ENCODE results near the gene LBX2. TPM values are rescaled to one million over a fixed set of nuclear protein-coding genes. Genes with fewer than 3 reads are reported as not detected.
A peak's percentile ranks its signal among the peaks of the same experiment; 100 is the strongest.
"Not testable (repeated sequence)": the region's sequence is repeated elsewhere in the genome, so short reads cannot be mapped to it uniquely, and the experiment has no call there.

Gene LBX2
- total RNA-seq, 4 donors from 2014 or later, result 0.80 to 3.8 (median 1.6) TPM; not detected in 1

DNA sequence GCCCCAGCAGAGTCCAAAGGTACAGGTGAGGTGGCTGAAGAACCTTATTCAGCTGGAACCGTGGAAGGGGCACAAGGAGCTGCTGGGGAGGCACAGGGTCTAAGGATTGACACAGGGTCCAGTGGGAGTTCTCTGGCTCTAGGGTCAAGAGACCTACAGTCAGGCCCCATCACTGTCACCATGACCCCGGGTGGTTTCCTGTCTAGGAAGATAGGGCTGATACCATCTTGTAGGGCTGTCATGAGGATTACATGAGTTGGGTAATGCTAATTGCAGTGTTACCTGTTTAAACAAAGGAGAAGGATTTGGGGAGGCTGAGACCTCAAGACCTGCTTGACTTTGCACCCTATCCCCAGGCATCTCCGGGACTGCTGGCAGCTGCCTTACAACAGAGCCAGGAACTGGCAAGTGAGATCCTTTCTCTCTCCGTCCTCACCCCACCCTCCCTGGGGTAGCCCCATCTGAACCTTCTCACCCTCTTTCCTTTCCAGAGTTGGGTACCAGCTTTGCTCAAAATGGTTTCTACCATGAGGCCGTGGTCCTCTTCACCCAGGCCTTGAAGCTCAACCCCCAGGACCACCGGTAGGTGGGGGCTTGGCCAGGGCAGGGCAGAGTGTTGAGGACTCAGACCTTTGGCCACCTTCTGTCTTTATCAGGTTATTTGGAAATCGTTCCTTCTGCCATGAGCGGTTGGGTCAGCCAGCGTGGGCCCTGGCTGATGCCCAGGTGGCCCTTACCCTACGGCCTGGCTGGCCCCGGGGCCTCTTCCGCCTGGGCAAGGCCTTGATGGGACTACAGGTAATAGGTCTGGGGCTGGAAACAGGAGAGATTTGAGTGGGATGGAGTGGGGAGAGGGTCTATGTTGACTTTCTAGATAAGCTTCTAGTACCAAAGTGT, 7.5 kb downstream of the LBX2 start:
- no peaks in the 10 kb centered on the region for H3K9me3 ChIP-seq
- TF ChIP-seq POLR2AphosphoS5 (IDR thresholded peaks at IDR 0.05), result no peak
- TF ChIP-seq POLR2A (IDR thresholded peaks at IDR 0.05), result no peak
- TF ChIP-seq EP300 (IDR thresholded peaks at IDR 0.05; ENCODE audit: low read depth), result no peak
- TF ChIP-seq, protein P1, sequence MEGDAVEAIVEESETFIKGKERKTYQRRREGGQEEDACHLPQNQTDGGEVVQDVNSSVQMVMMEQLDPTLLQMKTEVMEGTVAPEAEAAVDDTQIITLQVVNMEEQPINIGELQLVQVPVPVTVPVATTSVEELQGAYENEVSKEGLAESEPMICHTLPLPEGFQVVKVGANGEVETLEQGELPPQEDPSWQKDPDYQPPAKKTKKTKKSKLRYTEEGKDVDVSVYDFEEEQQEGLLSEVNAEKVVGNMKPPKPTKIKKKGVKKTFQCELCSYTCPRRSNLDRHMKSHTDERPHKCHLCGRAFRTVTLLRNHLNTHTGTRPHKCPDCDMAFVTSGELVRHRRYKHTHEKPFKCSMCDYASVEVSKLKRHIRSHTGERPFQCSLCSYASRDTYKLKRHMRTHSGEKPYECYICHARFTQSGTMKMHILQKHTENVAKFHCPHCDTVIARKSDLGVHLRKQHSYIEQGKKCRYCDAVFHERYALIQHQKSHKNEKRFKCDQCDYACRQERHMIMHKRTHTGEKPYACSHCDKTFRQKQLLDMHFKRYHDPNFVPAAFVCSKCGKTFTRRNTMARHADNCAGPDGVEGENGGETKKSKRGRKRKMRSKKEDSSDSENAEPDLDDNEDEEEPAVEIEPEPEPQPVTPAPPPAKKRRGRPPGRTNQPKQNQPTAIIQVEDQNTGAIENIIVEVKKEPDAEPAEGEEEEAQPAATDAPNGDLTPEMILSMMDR (IDR thresholded peaks at IDR 0.05), result no peak
- peaks cover 0 to 31% (median 16%) of the 10 kb centered on the region in 4 donors for H3K36me3 ChIP-seq
- in situ Hi-C loops (cut with MboI; ENCODE audit: low pct_ligation_motif_present in 1 of 4, low pct_unique_long_range_greater_than_20kb in 1 of 4, low sequenced_read_pairs in 3 of 4), result loop anchor here in 2 of 4 donors (25.0 kb wide), 1 partner anchor 95 kb away; no protein-coding TSS in a partner anchor
- WGBS, 2 donors (ENCODE audit: low coverage in 1 of 2), result 94% methylated on average over 12 of the region's 12 CpGs; no CpG with 5 or more reads in 1 of the 2 donors
- no peak overlapping the region for H3K27ac ChIP-seq
- no peak overlapping the region for H3K4me3 ChIP-seq
- no peak for DNase-seq
- intact Hi-C loops (cut with DNase I; ENCODE audit: low total_unique reads), result no loop called here
- H3K4me1 ChIP-seq, result no peaks in the 10 kb centered on the region
- no peaks in the 10 kb centered on the region for H3K27me3 ChIP-seq

DNA sequence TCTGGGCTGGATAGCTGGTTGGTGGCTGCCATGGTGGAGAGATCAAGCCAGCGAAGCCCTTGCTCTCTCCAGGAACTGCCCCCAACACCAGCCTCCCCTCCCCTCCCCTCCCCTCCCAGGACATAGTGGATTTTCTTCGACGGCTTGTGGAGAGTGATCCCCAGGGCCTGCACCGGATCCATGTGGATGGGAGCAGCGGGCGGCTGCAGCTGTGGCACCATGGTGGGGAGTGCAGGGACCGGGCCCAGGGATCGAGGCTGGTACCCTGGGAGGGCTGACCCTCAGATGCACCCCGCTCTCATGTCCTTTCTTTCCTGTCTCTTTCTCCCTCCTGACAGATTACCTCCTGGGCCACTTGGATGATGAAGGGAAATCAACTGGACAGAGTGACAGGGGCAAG, 9.5 kb downstream of the LBX2 start:
- no peaks in the 10 kb centered on the region for H3K4me1 ChIP-seq
- intact Hi-C loops (cut with DNase I; ENCODE audit: low total_unique reads) (no loop called here), in situ Hi-C loops (cut with MboI; ENCODE audit: low pct_ligation_motif_present in 1 of 4, low pct_unique_long_range_greater_than_20kb in 1 of 4, low sequenced_read_pairs in 3 of 4) (loop anchor here (5.0 to 25.0 kb wide), 3 partner anchors 92 to 97 kb away; no protein-coding TSS in a partner anchor)
- H3K36me3 ChIP-seq, result peaks cover 0 to 41% (median 21%) of the 10 kb centered on the region in 4 donors
- H3K9me3 ChIP-seq, result no peaks in the 10 kb centered on the region
- H3K27ac ChIP-seq, result no peak overlapping the region
- TF ChIP-seq POLR2AphosphoS5 (IDR thresholded peaks at IDR 0.05), result no peak
- no peak for TF ChIP-seq POLR2A (IDR thresholded peaks at IDR 0.05)
- TF ChIP-seq, protein P1 (IDR thresholded peaks at IDR 0.05), result no peak
- TF ChIP-seq EP300 (IDR thresholded peaks at IDR 0.05; ENCODE audit: low read depth), result no peak
- no peaks in the 10 kb centered on the region for H3K27me3 ChIP-seq
- 92% methylated on average over 9 of the region's 9 CpGs; no CpG with 5 or more reads in 1 of the 2 donors for WGBS, 2 donors (ENCODE audit: low coverage in 1 of 2)
- no peak overlapping the region for H3K4me3 ChIP-seq
- DNase-seq, result no peak

DNA sequence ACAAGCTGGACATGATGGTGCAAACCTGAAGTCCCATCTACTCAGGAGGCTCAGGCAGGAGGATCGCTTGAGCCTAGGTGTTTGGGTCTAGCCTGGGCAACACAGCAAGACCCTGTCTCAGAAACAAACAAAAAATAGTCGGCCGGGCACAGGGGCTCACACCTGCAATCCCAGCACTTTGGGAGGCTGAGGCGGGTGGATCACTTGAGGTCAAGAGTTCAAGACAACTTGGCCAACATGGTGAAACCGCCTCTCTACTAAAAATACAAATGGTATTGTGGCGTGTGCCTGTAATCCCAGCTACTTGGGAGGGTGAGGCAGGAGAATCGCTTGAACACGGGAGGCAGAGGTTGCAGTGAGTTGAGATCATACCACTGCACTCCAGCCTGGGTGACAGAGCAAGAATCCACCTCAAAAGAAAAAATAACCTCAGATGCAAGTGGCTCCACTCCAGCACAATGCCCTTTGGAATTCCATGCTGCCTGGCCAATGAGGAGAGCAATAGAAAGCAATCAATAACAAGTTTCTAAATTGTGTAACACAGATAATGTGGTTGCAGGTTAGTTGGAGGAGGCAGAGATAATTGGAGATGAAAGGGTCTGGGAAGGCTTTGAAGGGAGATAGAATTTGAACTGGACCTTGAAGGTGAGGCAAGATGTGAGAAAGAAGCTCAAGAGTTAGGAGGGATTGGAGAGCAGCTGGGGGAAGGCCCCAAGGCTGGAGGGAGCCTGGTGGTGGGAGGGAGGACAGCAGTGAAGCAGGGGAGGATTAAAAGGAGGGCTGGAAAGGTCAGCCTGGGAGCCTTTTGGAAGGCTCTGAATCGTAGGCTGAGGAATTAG, 10.5 kb downstream of the LBX2 start:
- Histone ChIP-seq H3K9me3 (no peaks in the 10 kb centered on the region), H3K27ac (no peak overlapping the region), H3K4me3 (no peak overlapping the region), H3K4me1 (peaks cover 0 to 6% (median 2%) of the 10 kb centered on the region in 4 donors), H3K27me3 (no peaks in the 10 kb centered on the region), H3K36me3 (peaks cover 0 to 41% (median 21%) of the 10 kb centered on the region in 4 donors)
- intact Hi-C loops (cut with DNase I; ENCODE audit: low total_unique reads) (no loop called here), in situ Hi-C loops (cut with MboI; ENCODE audit: low pct_ligation_motif_present in 1 of 4, low pct_unique_long_range_greater_than_20kb in 1 of 4, low sequenced_read_pairs in 3 of 4) (loop anchor here (5.0 to 25.0 kb wide), 3 partner anchors 93 to 98 kb away; no protein-coding TSS in a partner anchor)
- no peak for DNase-seq
- WGBS, 2 donors (ENCODE audit: low coverage in 1 of 2), result 81 to 91% methylated on average over 2 to 9 of the region's 9 CpGs
- no peak for TF ChIP-seq POLR2A (IDR thresholded peaks at IDR 0.05)
- no peak for TF ChIP-seq POLR2AphosphoS5 (IDR thresholded peaks at IDR 0.05)
- TF ChIP-seq EP300 (IDR thresholded peaks at IDR 0.05; ENCODE audit: low read depth), result no peak
- TF ChIP-seq, protein P1 (IDR thresholded peaks at IDR 0.05), result no peak

DNA sequence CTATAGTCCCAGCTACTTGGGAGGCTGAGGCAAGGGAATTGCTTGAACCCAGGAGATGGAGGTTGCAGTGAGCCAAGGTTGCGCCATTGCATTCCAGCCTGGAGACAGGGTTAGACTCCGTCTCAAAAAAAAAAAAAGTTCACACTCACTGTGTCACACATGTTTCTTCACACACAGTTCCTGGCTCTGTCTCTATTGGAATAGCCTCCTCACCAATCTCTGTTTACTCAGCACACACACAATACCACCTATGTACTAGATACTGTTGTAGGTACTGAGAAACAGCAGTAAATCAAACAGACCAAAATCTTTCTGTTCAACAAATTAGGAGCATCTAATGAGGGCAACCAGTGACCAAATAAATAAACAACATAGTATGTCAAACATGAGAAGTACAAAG, 13.3 kb downstream of the LBX2 start:
- WGBS, 2 donors (ENCODE audit: low coverage in 1 of 2), result 90 to 96% methylated on average over 2 of the region's 2 CpGs
- intact Hi-C loops (cut with DNase I; ENCODE audit: low total_unique reads), result no loop called here

DNA sequence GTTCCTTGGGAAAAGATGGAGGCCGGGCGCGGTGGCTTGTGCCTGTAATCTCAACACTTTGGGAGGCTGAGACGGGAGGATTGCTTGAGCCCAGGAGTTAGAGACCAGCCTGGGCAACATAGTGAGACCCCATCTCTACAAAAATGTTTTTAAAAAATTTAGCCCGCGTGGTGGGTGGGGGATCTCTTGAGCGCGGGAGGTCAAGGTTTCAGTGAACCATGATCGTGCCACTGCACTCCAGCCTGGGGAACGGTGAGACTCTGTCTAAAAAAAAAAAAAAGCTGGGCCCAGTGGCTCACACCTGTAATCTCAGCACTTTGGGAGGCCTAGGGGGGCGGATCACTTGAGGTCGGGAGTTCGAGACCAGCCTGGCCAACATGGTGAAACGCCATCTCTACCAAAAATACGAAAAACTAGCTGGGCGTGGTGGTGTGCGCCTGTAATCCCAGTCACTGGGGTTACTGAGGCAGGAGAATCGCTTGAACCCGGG, 15.7 kb downstream of the LBX2 start:
- H3K4me3 ChIP-seq, result peak overlapping the region; percentile 72 to 88 (median 82)
- not testable (repeated sequence) for H3K9me3 ChIP-seq, DNase-seq, H3K27me3 ChIP-seq
- intact Hi-C loops (cut with DNase I; ENCODE audit: low total_unique reads), result loop anchor here (2.0 to 5.0 kb wide), 3 partner anchors 23 to 104 kb away; partner anchors contain the start of gene PCGF1
- in situ Hi-C loops (cut with MboI; ENCODE audit: low pct_ligation_motif_present in 1 of 4, low pct_unique_long_range_greater_than_20kb in 1 of 4, low sequenced_read_pairs in 3 of 4), result loop anchor here in 3 of 4 donors (10.0 to 25.0 kb wide), 2 partner anchors 101 to 104 kb away; no protein-coding TSS in a partner anchor
- H3K27ac ChIP-seq, result peak overlapping the region in 3 of 4 donors; percentile 93 to 97 (median 94)
- 82 to 88% methylated on average over 16 to 19 of the region's 19 CpGs for WGBS, 2 donors (ENCODE audit: low coverage in 1 of 2)
- H3K4me1 ChIP-seq, result peaks cover 15 to 29% (median 23%) of the 10 kb centered on the region in 4 donors
- H3K36me3 ChIP-seq, result peaks cover 0 to 11% (median 4%) of the 10 kb centered on the region in 4 donors

More for the DNA sequence above, 13.3 kb downstream of the LBX2 start:
- in situ Hi-C loops (cut with MboI; ENCODE audit: low pct_ligation_motif_present in 1 of 4, low pct_unique_long_range_greater_than_20kb in 1 of 4, low sequenced_read_pairs in 3 of 4), result loop anchor here (5.0 to 25.0 kb wide), 3 partner anchors 96 to 101 kb away; no protein-coding TSS in a partner anchor
- H3K4me3 ChIP-seq, result no peak overlapping the region
- H3K4me1 ChIP-seq, result peaks cover 12 to 22% (median 17%) of the 10 kb centered on the region in 4 donors
- H3K27ac ChIP-seq, result no peak overlapping the region
- no peaks in the 10 kb centered on the region for H3K27me3 ChIP-seq
- H3K36me3 ChIP-seq, result peaks cover 0 to 21% (median 10%) of the 10 kb centered on the region in 4 donors
- TF ChIP-seq, protein P1 (IDR thresholded peaks at IDR 0.05), result no peak
- TF ChIP-seq EP300 (IDR thresholded peaks at IDR 0.05; ENCODE audit: low read depth) (no peak), POLR2A (IDR thresholded peaks at IDR 0.05) (no peak), POLR2AphosphoS5 (IDR thresholded peaks at IDR 0.05) (no peak)
- no peak for DNase-seq
- H3K9me3 ChIP-seq, result no peaks in the 10 kb centered on the region

Measured in transverse colon (tissue), 4 donors.